NCI-H2196 (cell line): Measurements from ENCODE around the gene CACNG7.
A peak's percentile ranks its signal among the peaks of the same experiment; 100 is the strongest.
"Not testable (repeated sequence)": the region's sequence is repeated elsewhere in the genome, so short reads cannot be mapped to it uniquely, and the experiment has no call there.

Source experiments
- DNase-seq: peaks from one replicate; lab custom pipeline; 2025; ENCODE audit not compliant: unreplicated experiment; lab: John Stamatoyannopoulos, UW

CACNG7 gene

GRCh38 chr19:53904909-53905308 is 4.2 kb upstream of the CACNG7 start:
- no peak for DNase-seq

GRCh38 chr19:53905787-53906186 is 3.3 kb upstream of the CACNG7 start:
- no peak for DNase-seq

GRCh38 chr19:53906211-53907192 is 2.6 kb upstream of the CACNG7 start:
- peak; percentile 10 for DNase-seq

- no peak for DNase-seq
Observed at GRCh38 chr19:53907193-53907581, 1.9 kb upstream of the CACNG7 start.

GRCh38 chr19:53907690-53908089 is 1.4 kb upstream of the CACNG7 start:
- no peak for DNase-seq

GRCh38 chr19:53908106-53908934 is 758 bp upstream of the CACNG7 start:
- DNase-seq: no peak

GRCh38 chr19:53909471-53910169 is 542 bp downstream of the CACNG7 start:
- no peak for DNase-seq

- no peak for DNase-seq
Observed at GRCh38 chr19:53910170-53910518, 1.1 kb downstream of the CACNG7 start.

GRCh38 chr19:53912653-53913052 is 3.6 kb downstream of the CACNG7 start:
- no peak for DNase-seq

- DNase-seq: no peak
Observed at GRCh38 chr19:53915000-53915399, 5.9 kb downstream of the CACNG7 start.

- DNase-seq: no peak
Observed at GRCh38 chr19:53916004-53916403, 6.9 kb downstream of the CACNG7 start.

GRCh38 chr19:53917356-53917755 is 8.3 kb downstream of the CACNG7 start:
- DNase-seq: no peak

- no peak for DNase-seq
Observed at GRCh38 chr19:53927739-53928138, 18.7 kb downstream of the CACNG7 start.

GRCh38 chr19:53936029-53936428 is 27.0 kb downstream of the CACNG7 start:
- DNase-seq: no peak

GRCh38 chr19:53942001-53942786 is 33.1 kb downstream of the CACNG7 start:
- DNase-seq: no peak

- DNase-seq: no peak
Observed at GRCh38 chr19:53944416-53944815, 35.3 kb downstream of the CACNG7 start.

GRCh38 chr19:53944933-53945332 is 35.9 kb downstream of the CACNG7 start:
- no peak for DNase-seq

GRCh38 chr19:53945441-53945840 is 36.4 kb downstream of the CACNG7 start:
- DNase-seq: no peak

- no peak for DNase-seq
Observed at GRCh38 chr19:53945998-53946397, 36.9 kb downstream of the CACNG7 start.

- DNase-seq: no peak
Observed at GRCh38 chr19:53947624-53948023, 38.5 kb downstream of the CACNG7 start.

GRCh38 chr19:53948611-53949010 is 39.5 kb downstream of the CACNG7 start:
- not testable (repeated sequence) for DNase-seq
